CD4-positive, alpha-beta T cell (primary cell): Measurements from ENCODE around the gene NEBL. TPM values are rescaled to one million over a fixed set of nuclear protein-coding genes. Genes with fewer than 3 reads are reported as not detected.

ENCODE experiments used
- ATAC-seq: fragments of 200-7000 bp; cut with Tn5 transposase; one replicate; pipeline ENCODE4 v1.10.0; 2022; ENCODE audit warnings: mild to moderate bottlenecking; ENCODE audit not compliant: poor library complexity
- CTCF ChIA-PET: fragments of 350-600 bp; sonication (Branson Sonifier 250); formaldehyde crosslinking; loops from one replicate; lab custom pipeline; 2021; ENCODE audit warnings: antibody characterized with exemption, inconsistent platforms; lab: Charles Lee
- POLR2A ChIA-PET: fragments of 350-600 bp; sonication (Branson Sonifier 250); formaldehyde crosslinking; loops from one replicate; lab custom pipeline; 2021; ENCODE audit warnings: antibody characterized with exemption, inconsistent platforms; lab: Charles Lee
- DNase-seq, 14 experiments: peaks; one replicate each; pipeline ENCODE4 v3.0.0-alpha.2; 2013 to 2020; ENCODE audit warnings: mixed read lengths in 2 of 14
- H3K27ac ChIP-seq, 2 donors: one replicate each; pipeline versions ENCODE4 v1.5.1 to v1.7.0; 2013; ENCODE audit warnings: low read length in 2 of 2, low read depth in 1 of 2, mild to moderate bottlenecking in 1 of 2
- H3K27me3 ChIP-seq, 2 experiments: 1 replicate in 1 of 2; 2 replicates in 1 of 2; pipeline versions ENCODE4 v1.6.1 to v1.7.0; 2013; ENCODE audit warnings: low read length in 2 of 2, control low read depth in 1 of 2, mild to moderate bottlenecking in 1 of 2, moderate library complexity in 1 of 2; ENCODE audit not compliant: insufficient read depth in 2 of 2, control insufficient read depth in 1 of 2
- H3K36me3 ChIP-seq: one replicate; pipeline ENCODE4 v1.6.1; 2013; ENCODE audit warnings: low read length, control low read depth; ENCODE audit not compliant: insufficient read depth
- H3K4me1 ChIP-seq: one replicate; pipeline ENCODE4 v1.6.1; 2013; ENCODE audit warnings: low read length, control low read depth; ENCODE audit not compliant: insufficient read depth
- H3K4me3 ChIP-seq: one replicate; pipeline ENCODE4 v1.5.1; 2013; ENCODE audit warnings: mild to moderate bottlenecking, low read length, moderate library complexity
- H3K9me3 ChIP-seq, 2 experiments: 1 replicate in 1 of 2; 2 replicates in 1 of 2; pipeline versions ENCODE4 v1.6.1 to v1.7.0; 2013; ENCODE audit warnings: low read length in 2 of 2, mild to moderate bottlenecking in 2 of 2, control low read depth in 1 of 2, moderate library complexity in 1 of 2; ENCODE audit not compliant: control insufficient read depth in 1 of 2, insufficient read depth in 1 of 2
- H3K27ac Mint-ChIP-seq: one replicate; pipeline ENCODE4 v1.8.0; 2020; ENCODE audit warnings: mixed read lengths
- H3K27me3 Mint-ChIP-seq: one replicate; pipeline ENCODE4 v1.8.0; 2021; ENCODE audit warnings: mixed read lengths
- H3K36me3 Mint-ChIP-seq: one replicate; pipeline ENCODE4 v1.8.0; 2021; ENCODE audit warnings: low read depth, mixed read lengths
- H3K4me1 Mint-ChIP-seq: one replicate; pipeline ENCODE4 v1.8.0; 2021; ENCODE audit warnings: low read depth, mixed read lengths
- H3K4me3 Mint-ChIP-seq: one replicate; pipeline ENCODE4 v1.8.0; 2020; ENCODE audit warnings: mild to moderate bottlenecking, mixed read lengths
- H3K9me3 Mint-ChIP-seq: one replicate; pipeline ENCODE4 v1.8.0; 2020; ENCODE audit warnings: mixed read lengths
- CTCF ChIP-seq: fragments of 200-600 bp; IDR thresholded peaks from one replicate; pipeline ENCODE4 v1.8.0; 2022; ENCODE audit warnings: antibody characterized with exemption, mild to moderate bottlenecking
- intact Hi-C, 2 experiments: fragments of 100-400 bp; cut with DNase I in 1 of 2; cut with micrococcal nuclease in 1 of 2; formaldehyde crosslinking; loops; one replicate each; pipeline versions ENCODE4 v1.15.1 to v1.9.0; 2023 to 2025; cut with DNase I, micrococcal nuclease
- total RNA-seq, 174 experiments: library from RNA in 2 of 174; stranded (reverse) in 2 of 174; gene quantifications; one replicate each; pipeline ENCODE4 v1.2.3 and lab custom pipeline; 2021 to 2026

The NEBL gene
- total RNA-seq, 2 experiments from 2014 or later = 0.17 to 0.22 TPM

DNA sequence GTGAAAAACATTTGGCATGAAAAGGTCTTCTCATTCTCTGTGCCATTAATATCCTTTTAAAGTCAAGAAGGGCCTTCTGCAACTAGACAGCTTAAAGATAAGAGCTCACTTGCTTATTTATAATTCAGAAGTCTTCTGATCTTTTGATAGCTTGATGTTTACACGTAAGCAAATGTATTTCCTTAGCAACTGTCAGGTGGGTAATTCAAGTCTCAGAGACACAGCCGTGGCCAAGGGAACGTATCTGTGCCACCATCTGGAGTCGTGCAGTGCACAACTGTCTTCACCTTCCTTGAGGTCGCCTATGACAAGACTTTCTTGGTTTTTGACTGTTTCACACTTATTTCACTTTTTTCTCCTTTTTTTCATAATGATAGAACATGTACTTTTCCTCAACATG, 4.0 kb upstream of the NEBL start:
- H3K27ac ChIP-seq = no peak overlapping the region
- Mint-ChIP-seq H3K27me3 (no peaks in the 10 kb centered on the region), H3K4me3 (no peak overlapping the region), H3K36me3 (no peaks in the 10 kb centered on the region), H3K9me3 (peaks cover 7% of the 10 kb centered on the region), H3K4me1 (no peaks in the 10 kb centered on the region), H3K27ac (no peak overlapping the region)
- H3K9me3 ChIP-seq = no peaks in the 10 kb centered on the region
- H3K4me1 ChIP-seq = no peaks in the 10 kb centered on the region
- DNase-seq (no peak), ATAC-seq (no peak)
- CTCF ChIA-PET = no interaction called here
- intact Hi-C loops = no loop called here
- H3K27me3 ChIP-seq = no peaks in the 10 kb centered on the region
- H3K4me3 ChIP-seq = no peak overlapping the region
- H3K36me3 ChIP-seq = no peaks in the 10 kb centered on the region
- POLR2A ChIA-PET = no interaction called here
- no peak for TF ChIP-seq CTCF

- Histone ChIP-seq H3K9me3 (no peaks in the 10 kb centered on the region), H3K36me3 (no peaks in the 10 kb centered on the region), H3K4me1 (no peaks in the 10 kb centered on the region), H3K27me3 (no peaks in the 10 kb centered on the region), H3K4me3 (no peak overlapping the region), H3K27ac (no peak overlapping the region)
- Mint-ChIP-seq H3K4me3 (no peak overlapping the region), H3K27ac (no peak overlapping the region), H3K36me3 (no peaks in the 10 kb centered on the region), H3K9me3 (peaks cover 7% of the 10 kb centered on the region), H3K4me1 (no peaks in the 10 kb centered on the region), H3K27me3 (no peaks in the 10 kb centered on the region)
- ATAC-seq (no peak), DNase-seq (no peak)
- ChIA-PET POLR2A (no interaction called here), CTCF (no interaction called here)
- intact Hi-C loops = no loop called here
- no peak for TF ChIP-seq CTCF
Measured at GRCh38 chr10:20898866-20899535, 1.9 kb upstream of the NEBL start.

DNA sequence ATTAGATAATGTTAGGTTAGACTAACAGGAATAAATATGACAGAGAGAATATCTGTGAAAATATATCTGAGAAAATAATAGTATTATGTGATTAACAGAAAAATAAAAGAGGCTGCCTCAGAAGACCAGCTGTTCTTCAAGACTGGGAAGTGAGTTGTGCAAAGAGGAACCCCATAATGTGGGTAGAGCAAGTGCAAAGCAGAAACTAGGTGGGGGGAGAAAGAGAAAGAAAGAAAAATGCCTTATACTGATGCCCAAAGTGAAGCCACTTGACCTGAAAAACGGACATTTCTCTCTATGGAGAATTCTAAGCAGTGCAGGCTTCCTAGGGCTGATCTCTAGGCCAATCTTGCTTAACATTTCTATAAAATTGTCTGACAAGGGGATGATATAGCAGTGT, 3.8 kb downstream of the NEBL start:
- H3K4me1 ChIP-seq = no peaks in the 10 kb centered on the region
- Mint-ChIP-seq H3K27ac (no peak overlapping the region), H3K36me3 (no peaks in the 10 kb centered on the region), H3K4me1 (no peaks in the 10 kb centered on the region), H3K4me3 (no peak overlapping the region), H3K27me3 (peaks cover 11% of the 10 kb centered on the region), H3K9me3 (no peaks in the 10 kb centered on the region)
- no peak for TF ChIP-seq CTCF
- H3K36me3 ChIP-seq = no peaks in the 10 kb centered on the region
- no peaks in the 10 kb centered on the region for H3K9me3 ChIP-seq
- no peaks in the 10 kb centered on the region for H3K27me3 ChIP-seq
- intact Hi-C loops = no loop called here
- POLR2A ChIA-PET = no interaction called here
- DNase-seq = no peak
- no peak for ATAC-seq
- CTCF ChIA-PET = no interaction called here
- H3K4me3 ChIP-seq = no peak overlapping the region
- H3K27ac ChIP-seq = no peak overlapping the region
